ENCODE measurements around the gene TENT4B. TPM values are rescaled to one million over a fixed set of nuclear protein-coding genes. Genes with fewer than 3 reads are reported as not detected.

The TENT4B gene
- total RNA-seq, 1 experiment from 2014 or later = 16.9 TPM

DNA sequence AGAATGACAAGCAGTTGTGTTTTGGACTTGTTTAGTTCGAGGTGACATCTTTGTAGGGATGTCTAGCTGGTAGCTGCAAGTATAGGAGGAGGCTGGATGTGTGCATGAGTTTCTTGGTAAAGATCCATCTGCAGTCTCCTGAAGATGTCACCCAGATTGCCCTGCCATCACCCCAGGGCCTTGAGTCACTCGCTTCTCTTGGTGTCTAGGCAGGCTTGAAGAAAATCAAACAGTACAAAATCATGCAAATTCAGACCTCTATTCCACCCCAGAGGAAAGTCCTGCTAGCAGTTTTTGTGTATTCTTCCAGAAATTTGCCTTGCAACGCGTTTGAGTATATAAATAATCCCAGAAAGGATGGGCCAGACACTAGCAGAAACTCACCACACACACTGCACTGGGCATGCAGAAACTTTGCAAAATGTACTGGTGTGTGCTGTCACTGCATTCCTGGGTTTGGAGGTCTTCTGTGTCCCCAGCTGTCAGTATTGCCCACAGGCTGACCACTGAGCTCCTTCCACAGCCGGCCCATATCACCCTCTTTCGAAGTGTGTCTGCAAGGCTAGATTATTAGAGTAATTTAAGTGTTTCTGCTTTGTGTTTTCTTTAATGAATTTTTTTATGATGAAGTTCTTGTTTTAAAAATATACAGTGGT is 51.5 kb downstream of the TENT4B start:
- Histone ChIP-seq H3K27me3 (ENCODE audit: insufficient read depth, low read length) (no peaks in the 10 kb centered on the region), H3K36me3 (ENCODE audit: control insufficient read depth in 1 of 2, insufficient read depth in 2 of 2, low read length in 2 of 2) (no peaks in the 10 kb centered on the region), H4K20me1 (ENCODE audit: insufficient read depth) (no peaks in the 10 kb centered on the region), H3K9me3 (ENCODE audit: control insufficient read depth in 1 of 2, insufficient read depth in 1 of 2, low read depth in 1 of 2, low read length in 2 of 2) (no peaks in the 10 kb centered on the region), H2AFZ (ENCODE audit: low read depth, low read length, poor library complexity, severe bottlenecking) (no peak overlapping the region), H3K27ac (ENCODE audit: low read depth, low read length) (no peak overlapping the region), H3K4me2 (ENCODE audit: low read length) (no peak overlapping the region), H3K9me2 (ENCODE audit: insufficient read depth) (no peaks in the 10 kb centered on the region), H3K4me3 (replicated peaks in 1 of 2; ENCODE audit: low read depth in 1 of 2, low read length in 2 of 2) (no peak overlapping the region), H3K9ac (ENCODE audit: low read length) (no peak overlapping the region), H3K4me1 (ENCODE audit: control insufficient read depth in 1 of 2, insufficient read depth in 2 of 2, low read length in 2 of 2) (peaks cover 21 to 47% of the 10 kb centered on the region in 2 experiments), H3K79me2 (ENCODE audit: insufficient read depth, low read length) (peaks cover 63% of the 10 kb centered on the region)
- BruUV-seq (replicated peaks) = no TSS peak
- no peak for DNase-seq (ENCODE audit: low read depth, low spot score)
- TF ChIP-seq CBX3 (IDR thresholded peaks at IDR 0.05; ENCODE audit: low read depth) (no peak), ZNF274 (IDR thresholded peaks at IDR 0.05; ENCODE audit: low read depth, low read length) (no peak), POLR2A (IDR thresholded peaks at IDR 0.05; ENCODE audit: borderline replicate concordance, extremely low read depth, insufficient read depth, insufficient read length) (no peak), CEBPB (IDR thresholded peaks at IDR 0.05; ENCODE audit: low read depth) (no peak), SIN3A (IDR thresholded peaks at IDR 0.05; ENCODE audit: low read depth) (no peak), FOSL1 (IDR thresholded peaks at IDR 0.05; ENCODE audit: low read depth) (no peak), JUND (IDR thresholded peaks at IDR 0.05) (no peak), POLR2AphosphoS5 (IDR thresholded peaks at IDR 0.05; ENCODE audit: low read depth, low read length) (no peak), EGR1 (IDR thresholded peaks at IDR 0.05; ENCODE audit: low read depth) (no peak), RAD21 (IDR thresholded peaks at IDR 0.05; ENCODE audit: low read depth) (no peak), YY1 (IDR thresholded peaks at IDR 0.05; ENCODE audit: extremely low read depth, insufficient replicate concordance, low read depth, low read length) (no peak), ELF1 (IDR thresholded peaks at IDR 0.05; ENCODE audit: borderline replicate concordance, low read depth) (no peak)
- TF ChIP-seq, protein P1, sequence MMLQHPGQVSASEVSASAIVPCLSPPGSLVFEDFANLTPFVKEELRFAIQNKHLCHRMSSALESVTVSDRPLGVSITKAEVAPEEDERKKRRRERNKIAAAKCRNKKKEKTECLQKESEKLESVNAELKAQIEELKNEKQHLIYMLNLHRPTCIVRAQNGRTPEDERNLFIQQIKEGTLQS (IDR thresholded peaks at IDR 0.05) = no peak
- TF ChIP-seq, protein P2, sequence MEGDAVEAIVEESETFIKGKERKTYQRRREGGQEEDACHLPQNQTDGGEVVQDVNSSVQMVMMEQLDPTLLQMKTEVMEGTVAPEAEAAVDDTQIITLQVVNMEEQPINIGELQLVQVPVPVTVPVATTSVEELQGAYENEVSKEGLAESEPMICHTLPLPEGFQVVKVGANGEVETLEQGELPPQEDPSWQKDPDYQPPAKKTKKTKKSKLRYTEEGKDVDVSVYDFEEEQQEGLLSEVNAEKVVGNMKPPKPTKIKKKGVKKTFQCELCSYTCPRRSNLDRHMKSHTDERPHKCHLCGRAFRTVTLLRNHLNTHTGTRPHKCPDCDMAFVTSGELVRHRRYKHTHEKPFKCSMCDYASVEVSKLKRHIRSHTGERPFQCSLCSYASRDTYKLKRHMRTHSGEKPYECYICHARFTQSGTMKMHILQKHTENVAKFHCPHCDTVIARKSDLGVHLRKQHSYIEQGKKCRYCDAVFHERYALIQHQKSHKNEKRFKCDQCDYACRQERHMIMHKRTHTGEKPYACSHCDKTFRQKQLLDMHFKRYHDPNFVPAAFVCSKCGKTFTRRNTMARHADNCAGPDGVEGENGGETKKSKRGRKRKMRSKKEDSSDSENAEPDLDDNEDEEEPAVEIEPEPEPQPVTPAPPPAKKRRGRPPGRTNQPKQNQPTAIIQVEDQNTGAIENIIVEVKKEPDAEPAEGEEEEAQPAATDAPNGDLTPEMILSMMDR (IDR thresholded peaks at IDR 0.05 in 2 of 3, conservative IDR thresholded peaks at IDR 0.05 in 1 of 3; ENCODE audit: borderline replicate concordance in 1 of 3, insufficient read depth in 1 of 3, low read depth in 2 of 3, low read length in 2 of 3) = no peak
- TF ChIP-seq, protein P3, sequence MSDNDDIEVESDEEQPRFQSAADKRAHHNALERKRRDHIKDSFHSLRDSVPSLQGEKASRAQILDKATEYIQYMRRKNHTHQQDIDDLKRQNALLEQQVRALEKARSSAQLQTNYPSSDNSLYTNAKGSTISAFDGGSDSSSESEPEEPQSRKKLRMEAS (IDR thresholded peaks at IDR 0.05) = no peak
- TF ChIP-seq, protein P4, sequence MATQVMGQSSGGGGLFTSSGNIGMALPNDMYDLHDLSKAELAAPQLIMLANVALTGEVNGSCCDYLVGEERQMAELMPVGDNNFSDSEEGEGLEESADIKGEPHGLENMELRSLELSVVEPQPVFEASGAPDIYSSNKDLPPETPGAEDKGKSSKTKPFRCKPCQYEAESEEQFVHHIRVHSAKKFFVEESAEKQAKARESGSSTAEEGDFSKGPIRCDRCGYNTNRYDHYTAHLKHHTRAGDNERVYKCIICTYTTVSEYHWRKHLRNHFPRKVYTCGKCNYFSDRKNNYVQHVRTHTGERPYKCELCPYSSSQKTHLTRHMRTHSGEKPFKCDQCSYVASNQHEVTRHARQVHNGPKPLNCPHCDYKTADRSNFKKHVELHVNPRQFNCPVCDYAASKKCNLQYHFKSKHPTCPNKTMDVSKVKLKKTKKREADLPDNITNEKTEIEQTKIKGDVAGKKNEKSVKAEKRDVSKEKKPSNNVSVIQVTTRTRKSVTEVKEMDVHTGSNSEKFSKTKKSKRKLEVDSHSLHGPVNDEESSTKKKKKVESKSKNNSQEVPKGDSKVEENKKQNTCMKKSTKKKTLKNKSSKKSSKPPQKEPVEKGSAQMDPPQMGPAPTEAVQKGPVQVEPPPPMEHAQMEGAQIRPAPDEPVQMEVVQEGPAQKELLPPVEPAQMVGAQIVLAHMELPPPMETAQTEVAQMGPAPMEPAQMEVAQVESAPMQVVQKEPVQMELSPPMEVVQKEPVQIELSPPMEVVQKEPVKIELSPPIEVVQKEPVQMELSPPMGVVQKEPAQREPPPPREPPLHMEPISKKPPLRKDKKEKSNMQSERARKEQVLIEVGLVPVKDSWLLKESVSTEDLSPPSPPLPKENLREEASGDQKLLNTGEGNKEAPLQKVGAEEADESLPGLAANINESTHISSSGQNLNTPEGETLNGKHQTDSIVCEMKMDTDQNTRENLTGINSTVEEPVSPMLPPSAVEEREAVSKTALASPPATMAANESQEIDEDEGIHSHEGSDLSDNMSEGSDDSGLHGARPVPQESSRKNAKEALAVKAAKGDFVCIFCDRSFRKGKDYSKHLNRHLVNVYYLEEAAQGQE (IDR thresholded peaks at IDR 0.05; ENCODE audit: low read depth) = no peak
- TF ChIP-seq, protein P5, sequence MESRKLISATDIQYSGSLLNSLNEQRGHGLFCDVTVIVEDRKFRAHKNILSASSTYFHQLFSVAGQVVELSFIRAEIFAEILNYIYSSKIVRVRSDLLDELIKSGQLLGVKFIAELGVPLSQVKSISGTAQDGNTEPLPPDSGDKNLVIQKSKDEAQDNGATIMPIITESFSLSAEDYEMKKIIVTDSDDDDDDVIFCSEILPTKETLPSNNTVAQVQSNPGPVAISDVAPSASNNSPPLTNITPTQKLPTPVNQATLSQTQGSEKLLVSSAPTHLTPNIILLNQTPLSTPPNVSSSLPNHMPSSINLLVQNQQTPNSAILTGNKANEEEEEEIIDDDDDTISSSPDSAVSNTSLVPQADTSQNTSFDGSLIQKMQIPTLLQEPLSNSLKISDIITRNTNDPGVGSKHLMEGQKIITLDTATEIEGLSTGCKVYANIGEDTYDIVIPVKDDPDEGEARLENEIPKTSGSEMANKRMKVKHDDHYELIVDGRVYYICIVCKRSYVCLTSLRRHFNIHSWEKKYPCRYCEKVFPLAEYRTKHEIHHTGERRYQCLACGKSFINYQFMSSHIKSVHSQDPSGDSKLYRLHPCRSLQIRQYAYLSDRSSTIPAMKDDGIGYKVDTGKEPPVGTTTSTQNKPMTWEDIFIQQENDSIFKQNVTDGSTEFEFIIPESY (IDR thresholded peaks at IDR 0.05; ENCODE audit: extremely low read depth, insufficient replicate concordance, low read length) = no peak
- ATAC-seq = no peak
- intact Hi-C loops (cut with micrococcal nuclease) = no loop called here
- ChIA-PET POLR2A (no interaction called here), RAD21 (ENCODE audit: low non-redundant PET in 1 of 2, low total read pairs in 2 of 2, uncharacterized antibody in 2 of 2, unreplicated experiment in 2 of 2) (no interaction called here), CTCF (no interaction called here)

All from HCT116 (cell line).